ENCODE measurements around the gene KIFBP. TPM values are rescaled to one million over a fixed set of nuclear protein-coding genes. Genes with fewer than 3 reads are reported as not detected.
A peak's percentile ranks its signal among the peaks of the same experiment; 100 is the strongest.

Gene KIFBP
- total RNA-seq, 2 experiments from 2014 or later: 13.8 to 15.1 TPM

DNA sequence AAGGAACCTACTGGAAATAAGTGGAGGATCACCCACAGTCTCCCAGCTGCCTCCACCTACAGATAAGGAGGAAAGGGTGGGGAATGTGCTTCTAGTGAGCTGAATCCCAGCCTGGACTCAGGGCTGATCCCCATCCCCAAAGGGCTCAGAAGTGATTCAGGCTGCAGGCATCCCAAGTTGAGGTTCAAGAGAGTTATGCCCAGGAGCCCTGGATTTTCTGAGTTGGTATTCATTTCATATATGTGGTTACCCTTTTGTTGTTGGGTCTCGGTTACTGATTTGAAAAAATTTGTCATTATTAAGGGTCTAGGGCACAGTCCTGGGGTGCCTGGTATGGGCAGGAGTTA is 69.3 kb downstream of the KIFBP start:
- Mint-ChIP-seq H3K27ac (peak overlapping the region; percentile 89), H3K36me3 (ENCODE audit: low read depth) (no peaks in the 10 kb centered on the region), H3K27me3 (no peaks in the 10 kb centered on the region), H3K4me3 (no peak overlapping the region), H3K4me1 (peaks cover 58% of the 10 kb centered on the region), H3K9me3 (no peaks in the 10 kb centered on the region)
- ChIA-PET CTCF (interaction anchor here (1.7 kb wide), 1 partner anchor 8 kb away, joined by 11 read pairs; no protein-coding TSS in a partner anchor), POLR2A (no interaction called here)
- DNase-seq: no peak

DNA sequence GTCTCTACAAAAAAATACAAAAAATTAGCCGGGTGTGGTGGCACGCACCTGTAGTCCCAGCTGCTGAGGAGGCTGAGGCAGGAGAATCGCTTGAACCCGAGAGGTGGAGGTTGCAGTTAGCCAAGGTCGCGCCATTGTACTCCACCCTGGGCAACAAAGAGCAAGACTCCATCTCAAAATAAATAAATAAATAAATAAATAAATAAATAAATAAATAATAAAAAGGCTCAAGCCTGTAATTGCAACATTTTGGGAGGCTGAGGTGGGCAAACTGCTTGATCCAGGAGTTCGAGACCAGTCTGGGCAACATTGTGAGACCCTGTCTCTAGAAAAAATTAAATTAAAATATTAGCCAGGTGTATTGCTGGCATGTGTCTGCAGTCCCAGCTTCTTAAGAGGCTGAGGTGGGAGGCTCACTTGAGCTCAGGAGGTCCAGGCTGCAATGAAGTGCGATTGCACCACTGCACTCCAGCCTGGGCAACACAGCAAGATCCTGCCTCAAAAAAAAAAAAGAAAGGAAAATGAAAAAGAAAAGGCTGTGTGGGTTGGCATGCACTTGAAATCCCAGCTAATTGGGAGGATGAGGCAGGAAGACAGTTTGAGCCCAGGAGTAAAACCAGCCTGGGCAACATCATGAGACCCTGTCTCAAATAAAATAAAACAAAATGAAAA is 71.7 kb downstream of the KIFBP start:
- POLR2A ChIA-PET: no interaction called here
- H3K4me1 Mint-ChIP-seq: peaks cover 55% of the 10 kb centered on the region
- no peak overlapping the region for H3K4me3 Mint-ChIP-seq

DNA sequence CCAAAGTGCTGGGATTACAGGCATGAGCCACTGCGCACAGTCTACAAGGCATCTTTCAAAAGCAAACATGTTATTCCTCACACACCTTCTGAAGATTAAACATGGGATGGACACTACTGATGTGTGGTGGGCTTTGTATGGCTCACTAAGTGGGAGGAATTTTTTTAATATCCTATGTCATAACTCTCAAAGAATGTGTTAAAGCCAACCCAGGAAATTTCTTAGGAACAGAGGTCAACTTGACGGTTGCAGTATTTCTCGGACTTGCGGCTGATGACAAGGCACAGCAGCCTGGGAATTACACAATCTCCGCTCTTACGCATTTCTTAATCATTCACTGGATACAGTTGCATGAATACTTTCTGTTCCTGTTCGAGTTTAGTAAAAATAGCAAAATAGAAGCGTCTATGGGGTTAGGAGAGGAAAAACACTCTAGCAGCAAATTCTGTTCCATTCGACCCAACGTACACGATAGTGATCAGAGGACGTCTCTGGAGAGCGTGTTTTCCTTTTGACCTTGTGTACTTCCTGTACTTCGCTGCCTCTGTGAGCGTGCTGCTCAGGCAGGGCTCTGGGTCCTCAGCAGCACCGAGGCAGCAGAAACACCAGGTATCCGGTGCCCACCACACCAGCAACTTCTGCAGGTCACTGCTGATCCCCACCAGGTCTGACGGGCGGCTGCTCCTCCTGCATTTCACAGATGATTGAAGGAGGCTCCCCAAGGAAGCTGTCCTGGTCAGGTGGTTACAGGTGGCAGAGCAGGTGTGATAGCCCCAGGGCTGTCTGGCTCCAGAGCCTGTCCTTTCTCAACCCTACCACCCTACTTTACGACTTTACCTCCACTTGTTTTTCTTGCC is 72.9 kb downstream of the KIFBP start:
- Mint-ChIP-seq H3K4me3 (peak overlapping the region; percentile 62), H3K27ac (peak overlapping the region; percentile 81), H3K9me3 (no peaks in the 10 kb centered on the region), H3K4me1 (peaks cover 52% of the 10 kb centered on the region), H3K27me3 (no peaks in the 10 kb centered on the region), H3K36me3 (ENCODE audit: low read depth) (no peaks in the 10 kb centered on the region)
- ChIA-PET CTCF (interaction anchor here (0.6 to 2.4 kb wide), 5 partner anchors 9 to 61 kb away, joined by 3 to 15 read pairs (median 3); no protein-coding TSS in a partner anchor), POLR2A (no interaction called here)
- peak; percentile 47 for DNase-seq

More for the DNA sequence above, 71.7 kb downstream of the KIFBP start:
- no peak for DNase-seq
- Mint-ChIP-seq H3K36me3 (ENCODE audit: low read depth) (no peaks in the 10 kb centered on the region), H3K27ac (no peak overlapping the region), H3K9me3 (no peaks in the 10 kb centered on the region), H3K27me3 (no peaks in the 10 kb centered on the region)
- CTCF ChIA-PET: interaction anchor here (0.6 to 1.1 kb wide), 6 partner anchors 11 to 73 kb away, joined by 3 to 5 read pairs (median 3); no protein-coding TSS in a partner anchor

DNA sequence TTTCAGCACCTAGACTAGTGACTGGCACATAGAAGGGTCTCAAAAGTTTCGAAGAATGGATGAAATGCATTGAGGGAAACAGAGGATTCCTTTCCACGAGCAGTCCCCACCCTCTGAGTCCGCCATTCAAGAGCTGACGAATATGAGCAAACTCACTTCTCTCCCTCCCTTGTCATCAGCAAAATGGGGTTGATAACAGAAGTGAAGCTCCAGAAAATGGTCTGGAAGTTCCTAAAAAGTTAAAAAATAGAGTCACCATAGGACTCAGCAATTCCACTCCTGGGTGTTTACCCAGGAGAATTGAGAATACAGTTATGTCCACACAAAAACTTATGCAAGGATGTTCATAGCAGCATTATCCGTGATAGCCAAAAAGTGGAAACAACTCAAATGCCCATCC is 74.3 kb downstream of the KIFBP start:
- H3K4me1 Mint-ChIP-seq: peaks cover 38% of the 10 kb centered on the region
- no peaks in the 10 kb centered on the region for H3K36me3 Mint-ChIP-seq (ENCODE audit: low read depth)
- ChIA-PET CTCF (interaction anchor here (0.6 to 2.4 kb wide), 6 partner anchors 8 to 138 kb away, joined by 3 to 15 read pairs (median 3); no protein-coding TSS in a partner anchor), POLR2A (no interaction called here)
- no peak for DNase-seq
- no peaks in the 10 kb centered on the region for H3K27me3 Mint-ChIP-seq
- no peaks in the 10 kb centered on the region for H3K9me3 Mint-ChIP-seq
- H3K27ac Mint-ChIP-seq: no peak overlapping the region
- H3K4me3 Mint-ChIP-seq: no peak overlapping the region

DNA sequence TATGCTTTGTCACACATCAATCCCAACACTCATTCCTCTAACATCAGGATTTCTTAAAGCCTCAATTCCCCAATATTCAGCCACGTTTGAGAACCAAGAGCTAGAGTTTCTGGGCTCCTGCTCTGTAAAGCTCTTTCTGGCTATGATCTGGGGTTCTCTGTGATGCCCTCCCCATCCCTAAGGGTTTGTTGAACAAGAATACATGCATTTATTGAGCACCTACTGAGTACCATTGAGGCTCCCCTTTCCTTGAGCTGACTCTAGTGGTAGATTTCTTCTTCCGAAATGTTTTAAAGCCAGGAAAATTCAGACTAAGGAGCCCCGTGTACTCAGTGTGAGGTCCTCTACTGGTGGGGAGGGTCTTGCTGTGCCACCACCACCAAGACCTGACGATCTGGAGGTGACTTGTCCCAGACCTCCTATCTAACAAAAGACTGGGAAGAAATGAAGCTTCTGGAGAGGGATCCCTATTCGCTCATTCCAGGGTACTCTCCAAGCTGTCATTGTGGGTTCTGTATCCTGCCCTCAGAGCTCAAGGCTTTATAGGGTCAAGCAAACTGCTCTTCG is 76.2 kb downstream of the KIFBP start:
- ChIA-PET CTCF (interaction anchor here (0.6 to 3.1 kb wide), 14 partner anchors 8 to 164 kb away, joined by 3 to 13 read pairs (median 4); partner anchors contain the start of genes DDX50 and SRGN), POLR2A (no interaction called here)
- Mint-ChIP-seq H3K9me3 (no peaks in the 10 kb centered on the region), H3K27me3 (no peaks in the 10 kb centered on the region), H3K36me3 (ENCODE audit: low read depth) (no peaks in the 10 kb centered on the region), H3K27ac (peak overlapping the region; percentile 36), H3K4me1 (peaks cover 33% of the 10 kb centered on the region), H3K4me3 (no peak overlapping the region)
- no peak for DNase-seq

DNA sequence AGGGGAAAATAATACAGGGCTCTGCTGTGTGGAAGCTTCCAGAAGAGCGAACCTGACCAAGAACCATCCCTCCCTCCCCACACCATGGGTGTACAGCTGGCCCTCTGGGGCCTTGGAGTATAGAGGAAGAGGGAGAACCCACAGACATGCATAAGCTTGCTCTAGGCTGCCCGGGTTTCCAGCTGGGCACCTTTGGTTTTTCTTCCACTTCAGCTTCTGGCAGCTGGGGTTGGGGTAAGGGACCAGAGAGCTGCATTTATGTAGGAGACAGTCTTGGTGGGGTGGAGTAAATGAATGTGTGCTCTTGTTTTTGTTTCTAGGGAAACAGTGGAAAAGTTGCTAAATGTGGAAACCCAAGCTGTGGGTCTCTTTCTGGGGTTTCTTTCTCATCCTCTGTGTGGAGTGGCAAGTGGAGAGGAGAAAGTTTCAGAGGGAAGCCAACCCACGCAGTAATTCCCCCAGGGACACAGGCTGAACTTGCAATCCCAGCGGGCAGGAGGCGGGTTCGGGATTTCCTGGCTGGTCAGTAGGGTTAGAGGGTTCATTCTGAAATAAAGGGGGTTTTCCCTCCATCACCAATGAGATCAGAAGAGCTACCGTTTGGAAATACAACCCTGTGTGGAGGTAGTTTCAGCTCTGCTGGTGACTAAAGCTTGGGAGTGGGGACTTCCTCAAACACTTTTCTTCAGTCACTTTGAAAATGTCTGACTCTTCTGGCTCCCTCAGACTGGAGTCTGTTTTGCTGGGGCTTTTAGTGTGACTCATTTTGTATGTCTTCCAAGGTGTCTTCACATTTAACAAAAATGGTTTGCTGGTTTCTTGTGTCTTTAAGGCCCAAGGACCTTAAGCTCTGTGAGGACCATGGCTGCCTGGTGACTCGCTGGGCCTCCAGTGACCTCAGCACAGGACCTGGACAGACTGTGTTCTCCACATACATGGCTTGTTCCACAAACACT is 77.1 kb downstream of the KIFBP start:
- Mint-ChIP-seq H3K4me3 (no peak overlapping the region), H3K36me3 (ENCODE audit: low read depth) (no peaks in the 10 kb centered on the region), H3K27me3 (no peaks in the 10 kb centered on the region), H3K27ac (peak overlapping the region; percentile 72), H3K4me1 (peaks cover 33% of the 10 kb centered on the region), H3K9me3 (no peaks in the 10 kb centered on the region)
- ChIA-PET CTCF (interaction anchor here (0.5 to 3.1 kb wide), 19 partner anchors 9 to 675 kb away, joined by 3 to 13 read pairs (median 3); partner anchors contain the start of genes DDX50 and SRGN), POLR2A (interaction anchor here (0.5 to 0.7 kb wide), 2 partner anchors 27 to 82 kb away, joined by 3 to 4 read pairs; no protein-coding TSS in a partner anchor)
- no peak for DNase-seq

Other genes with a start within 250 kb of the KIFBP start
- 1 to 10 TPM; 1.1 to 1.5 TPM for gene STOX1, start 161.3 kb upstream of the KIFBP start, total RNA-seq
- 10 to 100 TPM; 44.6 to 48.6 TPM for gene DDX50, start 87.5 kb upstream of the KIFBP start, total RNA-seq
- 10 to 100 TPM; 81.6 to 92.4 TPM for gene DDX21, start 32.6 kb upstream of the KIFBP start, total RNA-seq
- 100 to 1,000 TPM; 174 to 192 TPM for gene SRGN, start 99.3 kb downstream of the KIFBP start, total RNA-seq
- 10 to 100 TPM; 38.2 to 40.5 TPM for gene VPS26A, start 135.4 kb downstream of the KIFBP start, total RNA-seq
- gene SUPV3L1, start 191.4 kb downstream of the KIFBP start, total RNA-seq: 10 to 100 TPM; 33.2 to 34.5 TPM
- 10 to 100 TPM in 1 of 2 experiments, 1 to 10 TPM in 1; 10.0 to 10.9 TPM for gene HKDC1, start 231.5 kb downstream of the KIFBP start, total RNA-seq